Keratinocyte (primary cell): Measurements from ENCODE around the gene CSHL1. TPM values are rescaled to one million over a fixed set of nuclear protein-coding genes. Genes with fewer than 3 reads are reported as not detected.

Experiments
- DNase-seq: peaks from one replicate; pipeline ENCODE4 v3.0.0-alpha.2; 2011; ENCODE audit warnings: low read depth, missing footprints, low spot score
- FAIRE-seq: peaks from 2 replicates; lab custom pipeline; 2011; peaks lifted over from hg19 to GRCh38; lab: Jason Lieb, UNC
- H2AFZ ChIP-seq: 2 replicates; pipeline ENCODE4 v1.6.0; 2012; ENCODE audit warnings: low read length, control low read depth, inconsistent platforms; ENCODE audit not compliant: control insufficient read depth
- H3K27ac ChIP-seq: 2 replicates; pipeline ENCODE4 v1.5.1; 2011; ENCODE audit warnings: low read length; ENCODE audit not compliant: control insufficient read depth, insufficient read depth
- H3K27me3 ChIP-seq: 3 replicates; pipeline ENCODE4 v1.6.0; 2011; ENCODE audit warnings: low read length; ENCODE audit not compliant: control insufficient read depth, insufficient read depth; ENCODE audit errors: extremely low read depth
- H3K36me3 ChIP-seq, 2 experiments: 2 replicates in 1 of 2; 3 replicates in 1 of 2; pipeline ENCODE4 v1.5.1; 2011; ENCODE audit warnings: low read length in 2 of 2, mild to moderate bottlenecking in 1 of 2; ENCODE audit not compliant: control insufficient read depth in 2 of 2, insufficient read depth in 2 of 2; ENCODE audit errors: extremely low read depth in 1 of 2
- H3K4me1 ChIP-seq: 3 replicates; pipeline ENCODE4 v1.5.1; 2011; ENCODE audit warnings: low read length; ENCODE audit not compliant: control insufficient read depth, insufficient read depth; ENCODE audit errors: extremely low read depth
- H3K4me2 ChIP-seq: 3 replicates; pipeline ENCODE4 v1.6.0; 2011; ENCODE audit warnings: low read depth, low read length; ENCODE audit not compliant: control insufficient read depth, insufficient read depth; ENCODE audit errors: extremely low read depth
- H3K4me3 ChIP-seq, 3 experiments: fragments of 200-600 bp in 1 of 3; sonication (generic) in 1 of 3; 2 replicates in 2 of 3; 3 replicates in 1 of 3; pipeline ENCODE4 v1.5.1; 2011 to 2016; ENCODE audit warnings: low read length in 3 of 3, mild to moderate bottlenecking in 3 of 3, control low read depth in 2 of 3, inconsistent platforms in 1 of 3, low read depth in 1 of 3, mixed read lengths in 1 of 3, mixed run types in 1 of 3, moderate library complexity in 1 of 3; ENCODE audit not compliant: control insufficient read depth in 2 of 3, insufficient read depth in 2 of 3; ENCODE audit errors: extremely low read depth in 1 of 3
- H3K79me2 ChIP-seq: 2 replicates; pipeline ENCODE4 v1.6.0; 2012; ENCODE audit warnings: low read length; ENCODE audit not compliant: control insufficient read depth, insufficient read depth
- H3K9ac ChIP-seq: 3 replicates; pipeline ENCODE4 v1.6.0; 2011; ENCODE audit warnings: low read length; ENCODE audit not compliant: control insufficient read depth, insufficient read depth; ENCODE audit errors: extremely low read depth
- H3K9me1 ChIP-seq: 3 replicates; pipeline ENCODE4 v1.6.0; 2011; ENCODE audit warnings: low read length; ENCODE audit not compliant: control insufficient read depth, insufficient read depth; ENCODE audit errors: extremely low read depth
- H3K9me3 ChIP-seq: 2 replicates; pipeline ENCODE4 v1.5.1; 2012; ENCODE audit warnings: low read depth, low read length; ENCODE audit not compliant: control insufficient read depth
- H4K20me1 ChIP-seq: 3 replicates; pipeline ENCODE4 v1.6.0; 2011; ENCODE audit warnings: low read length; ENCODE audit not compliant: control insufficient read depth, insufficient read depth; ENCODE audit errors: extremely low read depth
- EZH2 ChIP-seq: IDR thresholded peaks from one replicate; pipeline ENCODE4 v1.6.1; 2012; ENCODE audit warnings: inconsistent platforms, mild to moderate bottlenecking, low read length, moderate library complexity
- dilution Hi-C: fragments of 300-500 bp; cut with MboI; formaldehyde crosslinking; loops from one replicate; pipeline ENCODE4 v1.7.0; 2020; ENCODE audit warnings: low sequenced_read_pairs; ENCODE audit not compliant: extremely low pct_ligation_motif_present
- polyA minus RNA-seq, 3 experiments: library from RNA; depleted of rRNA, polyadenylated mRNA; stranded (reverse); fragments of >200 nt; gene quantifications; 1 replicate in 1 of 3; 2 replicates in 1 of 3; 3 replicates in 1 of 3; pipeline ENCODE4 v1.2.3, GENCODE V29; 2011
- polyA plus RNA-seq, 5 experiments: library from polyadenylated mRNA; depleted of rRNA in 3 of 5; stranded (reverse) in 3 of 5; stranded (forward) in 1 of 5; unstranded in 1 of 5; fragments of >200 nt; gene quantifications; 1 replicate in 1 of 5; 2 replicates in 3 of 5; 3 replicates in 1 of 5; pipeline versions ENCODE4 v1.2.1 to v1.2.3, GENCODE V29; 2011 to 2012; ENCODE audit warnings: missing spikeins in 2 of 5, low read depth in 1 of 5, low replicate concordance in 1 of 5
- TF ChIP-seq, protein P1 (sequence below), 3 experiments: IDR thresholded peaks in 1 of 3; conservative IDR thresholded peaks in 1 of 3; optimal IDR thresholded peaks in 1 of 3; 2 replicates in 2 of 3; 3 replicates in 1 of 3; pipeline versions ENCODE3 to v1.5.1; 2011; ENCODE audit warnings: low read length in 3 of 3, mild to moderate bottlenecking in 3 of 3, moderate library complexity in 2 of 3, control low read depth in 1 of 3, inconsistent platforms in 1 of 3; ENCODE audit not compliant: insufficient read depth in 2 of 3; ENCODE audit errors: extremely low read depth in 1 of 3

Gene CSHL1
- polyA plus RNA-seq = not detected in 3 replicates
- not detected for polyA plus RNA-seq (2011; ENCODE audit: low read depth)
- not detected in 2 replicates for polyA plus RNA-seq (2011; cell fraction: cytosol; rRNA removed)
- polyA plus RNA-seq (2011; cell fraction: nucleus; rRNA removed) = not detected in 2 replicates
- not detected in 2 replicates for polyA plus RNA-seq (2012; ENCODE audit: low replicate concordance)
- polyA minus RNA-seq = not detected in 3 replicates
- polyA minus RNA-seq (2011; cell fraction: cytosol; rRNA and poly(A)+ RNA removed) = not detected
- not detected in 2 replicates for polyA minus RNA-seq (2011; cell fraction: nucleus; rRNA and poly(A)+ RNA removed)

DNA sequence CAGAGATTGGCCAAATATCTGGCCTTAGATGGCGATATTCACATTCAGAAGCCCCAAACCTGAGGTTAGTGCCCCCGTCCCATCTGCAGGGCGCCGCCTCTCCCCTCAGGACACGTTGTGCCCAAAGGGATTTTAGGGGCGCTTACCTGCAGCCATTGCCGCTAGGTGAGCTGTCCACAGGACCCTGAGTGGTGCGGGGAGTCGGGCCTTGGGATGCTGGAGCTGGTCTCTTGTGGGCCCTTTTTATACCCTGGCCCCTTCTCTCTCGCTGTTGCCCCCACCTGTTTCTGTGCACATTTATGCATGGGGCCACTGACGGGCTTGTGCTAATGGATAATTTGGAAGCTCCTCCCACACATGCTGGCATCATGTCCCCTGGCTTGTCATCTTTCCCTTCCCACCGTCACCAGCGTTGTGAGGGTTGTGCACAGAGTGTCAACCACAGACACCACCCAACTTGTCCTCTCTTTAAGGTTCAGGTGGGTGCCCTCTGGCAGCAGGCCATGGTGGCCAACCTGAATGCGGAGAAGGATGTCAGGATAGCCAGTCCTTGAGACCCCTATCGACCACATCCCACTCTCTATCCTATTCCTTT lies at the start of gene CSHL1:
CSHL1 (minus strand) TSS at position 218 of the 595 bp plus-strand sequence; CDS start at position 156, 62 bp downstream.
- H3K4me1 ChIP-seq = no peaks in the 10 kb centered on the region
- no peaks in the 10 kb centered on the region for H3K79me2 ChIP-seq
- no peaks in the 10 kb centered on the region for H3K9me3 ChIP-seq
- no peak within 1 kb of the TSS for H3K4me2 ChIP-seq
- H4K20me1 ChIP-seq = no peaks in the 10 kb centered on the region
- no peaks in the 10 kb centered on the region for H3K9me1 ChIP-seq
- dilution Hi-C loops = no loop called here
- no peaks in the 10 kb centered on the region for H3K36me3 ChIP-seq
- H3K27me3 ChIP-seq = no peaks in the 10 kb centered on the region
- H3K4me3 ChIP-seq = no peak within 1 kb of the TSS
- TF ChIP-seq, protein P1, sequence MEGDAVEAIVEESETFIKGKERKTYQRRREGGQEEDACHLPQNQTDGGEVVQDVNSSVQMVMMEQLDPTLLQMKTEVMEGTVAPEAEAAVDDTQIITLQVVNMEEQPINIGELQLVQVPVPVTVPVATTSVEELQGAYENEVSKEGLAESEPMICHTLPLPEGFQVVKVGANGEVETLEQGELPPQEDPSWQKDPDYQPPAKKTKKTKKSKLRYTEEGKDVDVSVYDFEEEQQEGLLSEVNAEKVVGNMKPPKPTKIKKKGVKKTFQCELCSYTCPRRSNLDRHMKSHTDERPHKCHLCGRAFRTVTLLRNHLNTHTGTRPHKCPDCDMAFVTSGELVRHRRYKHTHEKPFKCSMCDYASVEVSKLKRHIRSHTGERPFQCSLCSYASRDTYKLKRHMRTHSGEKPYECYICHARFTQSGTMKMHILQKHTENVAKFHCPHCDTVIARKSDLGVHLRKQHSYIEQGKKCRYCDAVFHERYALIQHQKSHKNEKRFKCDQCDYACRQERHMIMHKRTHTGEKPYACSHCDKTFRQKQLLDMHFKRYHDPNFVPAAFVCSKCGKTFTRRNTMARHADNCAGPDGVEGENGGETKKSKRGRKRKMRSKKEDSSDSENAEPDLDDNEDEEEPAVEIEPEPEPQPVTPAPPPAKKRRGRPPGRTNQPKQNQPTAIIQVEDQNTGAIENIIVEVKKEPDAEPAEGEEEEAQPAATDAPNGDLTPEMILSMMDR (optimal IDR thresholded peaks at IDR 0.05 in 1 of 3, IDR thresholded peaks at IDR 0.05 in 1 of 3, conservative IDR thresholded peaks at IDR 0.05 in 1 of 3; ENCODE audit: extremely low read depth in 1 of 3, insufficient read depth in 2 of 3, low read length in 3 of 3) = no peak
- TF ChIP-seq EZH2 = no peak
- no peak within 1 kb of the TSS for H3K9ac ChIP-seq
- no peak within 1 kb of the TSS for H3K27ac ChIP-seq
- FAIRE-seq (no peak), DNase-seq (no peak)
- H2AFZ ChIP-seq = no peak within 1 kb of the TSS

DNA sequence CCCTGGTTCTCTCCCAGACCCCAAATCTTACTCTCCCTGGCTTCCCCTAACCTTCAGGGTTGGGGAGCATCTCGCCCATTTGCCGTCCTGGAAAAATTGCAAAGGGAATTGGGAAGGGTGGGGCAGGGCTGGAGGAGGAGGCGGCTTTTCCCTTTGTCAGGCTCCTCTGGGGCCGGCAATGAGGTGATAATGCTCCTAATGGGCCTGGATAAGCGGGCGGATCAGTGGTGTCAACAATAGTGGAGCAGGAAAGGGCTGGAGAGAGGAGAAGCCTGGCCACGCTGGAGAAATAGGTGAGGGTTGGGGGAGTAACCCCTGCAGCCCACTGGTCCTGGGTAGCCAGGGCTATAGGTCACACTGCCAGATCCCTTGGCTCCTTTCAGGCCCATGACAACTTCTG lies 49.4 kb upstream of the CSHL1 start:
- DNase-seq (no peak), FAIRE-seq (no peak)
- TF ChIP-seq, protein P1 (optimal IDR thresholded peaks at IDR 0.05 in 1 of 3, IDR thresholded peaks at IDR 0.05 in 1 of 3, conservative IDR thresholded peaks at IDR 0.05 in 1 of 3; ENCODE audit: extremely low read depth in 1 of 3, insufficient read depth in 2 of 3, low read length in 3 of 3) = no peak
- TF ChIP-seq EZH2 = no peak
- H3K9me3 ChIP-seq = no peaks in the 10 kb centered on the region
- H2AFZ ChIP-seq = no peak overlapping the region
- H3K9me1 ChIP-seq = no peaks in the 10 kb centered on the region
- dilution Hi-C loops = no loop called here
- H3K9ac ChIP-seq = no peak overlapping the region
- H4K20me1 ChIP-seq = no peaks in the 10 kb centered on the region
- H3K27ac ChIP-seq = no peak overlapping the region
- H3K4me3 ChIP-seq = no peak overlapping the region
- peaks cover 10% of the 10 kb centered on the region for H3K27me3 ChIP-seq
- peaks cover 2% of the 10 kb centered on the region for H3K4me1 ChIP-seq
- H3K79me2 ChIP-seq = no peaks in the 10 kb centered on the region
- H3K4me2 ChIP-seq = no peak overlapping the region
- no peaks in the 10 kb centered on the region for H3K36me3 ChIP-seq
